Measurements from ENCODE around the gene COMMD8. TPM values are rescaled to one million over a fixed set of nuclear protein-coding genes. Genes with fewer than 3 reads are reported as not detected.
A peak's percentile ranks its signal among the peaks of the same experiment; 100 is the strongest.

The COMMD8 gene
- 26.9 and 46.7 TPM in 2 replicates for total RNA-seq

GRCh38 chr4:47463235-47463956 is at the start of gene COMMD8:
TSS of gene COMMD8 (minus strand) at chr4:47463702. CDS start at chr4:47463651, 51 bp downstream.
- peak within 1 kb of the TSS; percentile 83 for H3K4me3 ChIP-seq (ENCODE audit: low read depth, low read length)
- DNase-seq (ENCODE audit: low read depth) = peak; percentile 70
- no peak for TF ChIP-seq CTCF (conservative IDR thresholded peaks at IDR 0.05; ENCODE audit: low read depth, low read length)

- no peak for TF ChIP-seq CTCF (conservative IDR thresholded peaks at IDR 0.05; ENCODE audit: low read depth, low read length)
- no peak overlapping the region for H3K4me3 ChIP-seq (ENCODE audit: low read depth, low read length)
- DNase-seq (ENCODE audit: low read depth) = peak; percentile 19
These were observed 47.1 kb upstream of the COMMD8 start for GRCh38 chr4:47510506-47511143.

- DNase-seq (ENCODE audit: low read depth) = no peak
- TF ChIP-seq CTCF (conservative IDR thresholded peaks at IDR 0.05; ENCODE audit: low read depth, low read length) = no peak
- H3K4me3 ChIP-seq (ENCODE audit: low read depth, low read length) = no peak overlapping the region
These were observed 42.2 kb upstream of the COMMD8 start for GRCh38 chr4:47505666-47506065.

- no peak for TF ChIP-seq CTCF (conservative IDR thresholded peaks at IDR 0.05; ENCODE audit: low read depth, low read length)
- no peak for DNase-seq (ENCODE audit: low read depth)
- no peak overlapping the region for H3K4me3 ChIP-seq (ENCODE audit: low read depth, low read length)
These were observed 41.6 kb upstream of the COMMD8 start for GRCh38 chr4:47505147-47505546.

GRCh38 chr4:47500776-47501175 is 37.3 kb upstream of the COMMD8 start:
- TF ChIP-seq CTCF (conservative IDR thresholded peaks at IDR 0.05; ENCODE audit: low read depth, low read length) = no peak
- H3K4me3 ChIP-seq (ENCODE audit: low read depth, low read length) = no peak overlapping the region
- DNase-seq (ENCODE audit: low read depth) = no peak

- DNase-seq (ENCODE audit: low read depth) = no peak
- no peak for TF ChIP-seq CTCF (conservative IDR thresholded peaks at IDR 0.05; ENCODE audit: low read depth, low read length)
- no peak overlapping the region for H3K4me3 ChIP-seq (ENCODE audit: low read depth, low read length)
These were observed 36.2 kb upstream of the COMMD8 start for GRCh38 chr4:47499700-47500099.
